Forelimb muscle (tissue), 1 donor: ENCODE measurements around the gene CRB1. TPM values are rescaled to one million over a fixed set of nuclear protein-coding genes. Genes with fewer than 3 reads are reported as not detected.
"Not testable (repeated sequence)": the region's sequence is repeated elsewhere in the genome, so short reads cannot be mapped to it uniquely, and the experiment has no call there.

ENCODE experiments used
- DNase-seq: peaks from one replicate; pipeline ENCODE4 v3.0.0-alpha.2; 2013; ENCODE audit warnings: low read depth
- polyA plus RNA-seq: library from polyadenylated mRNA; unstranded; fragments of 120-200 nt; gene quantifications from one replicate; pipeline ENCODE4 v1.2.1, GENCODE V29; 2013; ENCODE audit not compliant: insufficient read length

Gene CRB1
- polyA plus RNA-seq, 1 donor = 0.39 TPM

DNA sequence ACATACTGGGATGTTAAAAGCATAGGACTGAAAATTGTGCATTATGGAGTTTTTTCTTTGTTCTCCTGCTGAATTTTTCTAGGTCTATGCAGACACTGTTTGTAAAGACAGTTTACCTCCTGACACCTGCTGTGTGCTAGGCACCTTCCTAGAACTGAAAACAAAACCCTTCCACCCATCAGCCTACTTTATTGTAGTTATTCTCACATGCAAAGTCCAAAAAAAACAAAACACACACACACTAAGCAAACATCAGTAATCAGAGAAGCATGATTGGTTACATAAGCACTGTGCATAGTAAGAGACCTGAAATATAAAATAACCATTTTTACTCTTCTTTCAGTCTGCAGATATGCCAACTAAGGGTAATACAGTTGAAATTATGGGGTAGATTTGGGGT lies 195.1 kb downstream of the CRB1 start:
- no peak for DNase-seq

DNA sequence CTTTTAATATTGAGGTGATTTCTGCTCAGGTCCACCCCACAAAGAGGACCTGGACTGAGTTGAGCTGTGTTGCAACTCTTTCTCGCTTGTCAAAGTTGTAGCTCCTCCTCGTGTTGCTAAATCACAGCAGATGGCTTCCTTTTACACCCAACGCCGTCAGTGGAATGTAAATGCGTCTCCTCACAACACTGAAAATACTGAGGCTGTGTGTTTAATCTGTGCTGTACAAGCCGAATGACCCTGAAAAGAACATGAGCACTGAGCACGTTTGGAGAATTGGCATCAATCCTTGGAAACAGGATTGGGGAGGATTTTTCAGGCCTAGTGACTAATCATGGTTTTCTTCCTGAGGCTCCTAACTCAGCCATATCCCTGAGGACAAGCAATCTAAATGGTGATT lies 196.0 kb downstream of the CRB1 start:
- DNase-seq = peak; percentile 80

DNA sequence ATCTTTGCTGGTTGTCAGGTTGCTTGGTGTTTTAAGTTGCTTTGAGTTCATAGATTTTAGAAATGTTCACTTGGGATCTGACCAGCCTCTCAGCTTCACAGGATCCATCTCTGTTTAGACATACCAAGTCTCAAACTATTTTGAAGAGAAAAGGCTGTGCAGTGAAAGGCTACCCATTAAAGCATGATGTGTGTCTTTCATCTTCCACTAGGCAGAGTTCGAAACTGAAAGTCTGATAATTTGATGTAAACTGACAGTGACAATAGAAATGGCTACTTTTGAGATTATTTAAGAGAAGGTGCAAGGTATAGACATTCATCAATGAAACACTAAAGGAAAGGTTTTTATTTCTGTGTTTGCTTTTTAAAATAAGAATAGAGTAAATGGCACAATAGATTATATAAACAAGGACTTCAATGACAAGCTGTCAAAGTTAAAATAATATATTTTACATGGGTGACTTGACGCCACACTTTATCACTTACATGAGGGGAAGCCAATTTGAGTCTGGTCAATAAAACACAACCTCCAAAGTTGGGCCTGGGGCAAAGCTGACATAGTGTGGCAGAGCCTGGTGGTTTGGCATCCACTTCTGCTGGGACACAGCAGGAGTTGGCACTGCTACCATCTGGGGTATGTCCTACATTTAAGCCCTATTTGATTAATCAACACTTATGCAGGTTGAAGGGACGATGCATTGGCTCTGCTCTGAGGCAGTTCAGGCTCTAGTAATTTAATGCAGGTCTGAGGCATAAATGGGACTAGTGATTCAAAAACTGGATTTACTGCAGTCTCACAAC lies 197.7 kb downstream of the CRB1 start:
- no peak for DNase-seq

DNA sequence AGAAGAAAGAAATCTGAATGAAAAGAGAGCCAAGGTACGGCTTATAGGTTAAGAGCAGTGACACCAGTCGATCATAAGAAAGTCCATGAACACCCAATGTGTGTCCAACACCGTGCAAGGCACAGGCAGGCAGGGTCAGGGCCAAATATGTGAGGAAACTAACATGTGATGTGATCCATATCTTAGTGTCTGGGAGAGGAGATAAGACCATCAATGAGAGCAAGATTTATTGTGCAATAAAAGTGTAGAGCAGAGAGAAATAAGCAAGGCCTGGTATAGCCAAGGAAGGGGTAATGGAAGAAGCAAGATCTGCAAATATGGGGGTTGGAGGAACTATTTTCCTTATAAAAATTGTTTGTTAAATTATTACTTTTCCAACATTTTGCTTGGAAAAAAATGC lies 198.8 kb downstream of the CRB1 start:
- no peak for DNase-seq

DNA sequence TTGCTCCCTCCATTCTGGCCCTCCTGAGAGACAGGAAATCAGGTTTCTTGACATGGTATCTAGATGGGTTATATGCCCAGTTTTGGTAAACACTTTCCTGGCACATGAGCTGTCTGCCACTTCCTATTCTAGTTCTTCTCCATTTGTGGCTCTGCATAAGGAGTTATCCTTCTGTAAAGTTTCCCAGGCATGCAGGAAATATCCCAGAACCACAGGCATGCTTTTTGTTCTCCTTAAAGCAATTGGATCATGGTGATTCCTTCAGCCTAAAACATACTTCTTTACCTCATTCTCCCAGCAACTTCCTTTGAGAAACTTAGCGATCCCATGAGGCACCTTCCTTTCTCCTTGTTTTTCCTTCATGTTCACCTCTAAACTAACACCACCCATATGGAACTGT lies 199.8 kb downstream of the CRB1 start:
- DNase-seq = no peak

DNA sequence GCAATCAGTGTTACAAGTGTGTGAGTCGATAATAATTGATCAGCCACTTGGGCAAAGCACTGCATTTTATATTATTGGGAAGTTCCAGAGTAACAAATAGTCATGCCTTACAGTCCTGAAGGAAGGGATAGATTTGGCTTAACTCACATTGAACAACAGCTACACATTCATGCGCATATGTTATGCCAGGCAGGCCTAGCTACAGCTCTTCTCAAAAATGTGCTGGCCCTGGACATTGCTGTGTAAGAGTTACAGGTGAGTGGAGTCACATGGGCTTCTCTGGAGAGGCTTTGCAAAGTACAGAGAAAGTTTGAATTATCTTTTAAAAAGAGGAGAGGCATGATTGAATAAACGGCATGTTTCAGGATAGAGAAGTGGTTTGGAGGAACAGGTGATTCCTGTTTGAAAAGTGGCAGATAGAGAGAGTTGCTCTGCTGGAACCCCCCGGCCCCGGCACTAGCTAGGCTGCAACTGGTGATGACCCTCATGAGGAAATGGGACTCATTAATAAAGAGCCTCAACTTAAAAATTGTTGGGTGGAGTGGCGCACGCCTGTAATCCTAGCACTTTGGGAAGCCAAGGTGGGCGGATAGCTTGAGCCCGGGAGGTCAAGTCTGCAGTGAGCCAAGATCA lies 200.6 kb downstream of the CRB1 start:
- no peak for DNase-seq

DNA sequence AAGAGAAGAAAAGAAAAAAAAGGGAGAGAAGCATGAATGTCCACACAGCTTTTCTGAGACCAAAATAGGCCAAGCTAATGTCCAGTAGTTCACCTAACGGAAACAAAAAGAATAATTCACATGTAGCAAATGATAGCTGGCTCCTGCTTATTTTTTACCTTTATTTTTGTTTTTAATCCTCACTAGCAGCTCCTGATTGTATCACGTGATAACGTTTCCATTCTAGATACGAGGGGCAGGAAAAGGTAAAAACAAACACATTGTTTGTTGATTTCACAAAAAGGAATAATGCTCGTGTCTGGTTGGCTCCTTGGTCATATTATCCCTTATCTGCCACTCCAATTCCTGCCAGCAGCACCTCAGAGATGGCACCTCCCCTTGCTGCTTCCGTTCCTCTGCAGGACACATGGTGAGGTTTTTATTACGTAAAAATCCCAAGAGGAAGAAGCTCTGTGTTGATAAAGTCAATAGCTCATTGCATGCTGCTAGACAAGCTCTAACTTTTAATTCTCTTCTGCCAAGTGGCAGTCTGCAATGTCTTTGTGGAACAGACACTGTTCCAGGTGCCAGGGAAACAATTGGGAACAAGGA lies 201.7 kb downstream of the CRB1 start:
- no peak for DNase-seq

DNA sequence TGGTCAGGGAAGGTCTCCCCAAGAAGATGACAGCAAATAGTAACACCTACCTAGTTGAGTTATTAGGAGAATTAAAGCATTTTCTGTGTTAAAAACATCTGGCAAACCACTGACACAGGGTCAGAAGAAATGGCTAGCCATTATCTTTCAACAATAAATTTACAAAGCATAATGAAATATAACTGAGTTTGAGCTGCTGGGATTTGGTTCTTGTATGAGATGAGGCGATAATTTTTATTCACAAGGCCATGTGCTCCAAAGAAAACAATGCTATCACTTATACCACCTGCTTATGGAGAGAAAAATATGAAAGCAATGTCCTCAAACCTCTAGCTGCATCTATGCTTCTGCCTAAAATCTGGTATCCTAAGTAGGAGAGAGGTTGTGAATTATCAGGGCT lies 202.3 kb downstream of the CRB1 start:
- DNase-seq = no peak

DNA sequence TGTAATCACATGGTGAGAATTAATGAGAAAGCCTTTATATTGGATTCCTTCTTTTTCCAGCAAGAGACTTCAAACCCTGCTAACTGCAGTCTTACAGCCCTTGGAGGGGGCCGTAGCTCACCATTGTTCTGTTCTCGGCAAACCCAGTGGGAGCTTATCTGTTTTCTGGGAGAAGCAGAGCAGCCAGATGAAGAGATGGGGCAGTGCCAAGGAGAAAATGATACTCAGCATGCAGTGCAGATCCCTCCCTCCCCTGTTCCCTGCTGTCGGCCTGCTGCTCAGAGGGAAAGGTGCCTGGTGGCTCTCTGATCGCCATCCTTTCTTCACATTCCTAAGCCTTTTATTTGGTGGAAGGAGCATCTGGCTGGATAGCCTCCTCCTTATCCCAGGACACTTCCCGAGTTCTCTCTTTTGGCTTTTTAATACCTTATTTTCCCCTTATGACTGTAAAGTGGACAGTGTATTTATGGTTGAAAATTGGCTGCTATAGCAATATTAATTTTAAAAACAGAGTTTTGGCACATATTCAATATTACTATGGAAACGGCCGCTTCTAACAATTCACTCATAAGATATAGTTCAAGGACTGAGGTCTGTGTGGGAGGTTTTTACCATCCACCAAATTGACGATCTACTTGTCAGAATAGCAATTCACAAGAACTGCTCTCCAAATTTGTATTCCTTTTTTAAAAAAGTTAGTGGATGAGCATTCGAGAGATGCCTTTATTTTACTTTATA lies 203.4 kb downstream of the CRB1 start:
- DNase-seq = no peak

DNA sequence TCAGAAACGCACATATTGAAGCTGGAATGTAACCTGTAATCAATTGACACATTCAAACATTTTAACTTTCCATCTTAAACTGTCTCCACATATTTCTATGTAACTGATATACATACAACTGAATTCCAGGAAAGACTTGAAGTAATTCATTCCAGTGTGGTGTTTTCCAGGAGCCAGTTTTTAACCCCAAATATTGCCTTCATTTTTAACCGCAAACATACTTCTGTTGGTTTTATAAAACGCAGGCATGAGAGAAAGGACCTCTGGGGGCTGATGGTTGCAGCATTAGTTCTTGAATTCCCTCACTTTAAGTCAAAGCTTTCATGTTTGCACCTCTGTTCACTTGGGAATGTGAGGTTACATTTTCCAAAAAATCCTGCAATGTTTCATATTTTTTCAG lies 204.1 kb downstream of the CRB1 start:
- DNase-seq = no peak

DNA sequence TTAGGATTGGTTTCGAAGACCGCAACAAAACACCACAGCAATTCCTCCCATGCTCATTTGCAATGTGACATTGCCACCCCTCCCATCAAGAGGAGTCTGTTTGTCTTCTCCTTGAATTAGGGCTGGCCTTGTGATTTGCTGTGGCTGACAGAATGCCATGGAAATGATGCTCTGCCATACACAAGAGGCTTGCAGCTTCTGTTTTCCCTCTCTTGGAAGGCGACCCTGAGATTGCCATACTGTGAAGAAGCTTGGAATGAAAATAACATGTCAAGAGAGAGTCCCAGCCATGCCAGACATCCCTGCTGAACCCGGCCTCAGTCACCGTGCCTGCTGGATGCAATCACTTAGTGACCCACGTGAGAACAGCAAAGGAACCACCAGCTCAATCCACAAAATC lies 212.4 kb downstream of the CRB1 start:
- DNase-seq = no peak

DNA sequence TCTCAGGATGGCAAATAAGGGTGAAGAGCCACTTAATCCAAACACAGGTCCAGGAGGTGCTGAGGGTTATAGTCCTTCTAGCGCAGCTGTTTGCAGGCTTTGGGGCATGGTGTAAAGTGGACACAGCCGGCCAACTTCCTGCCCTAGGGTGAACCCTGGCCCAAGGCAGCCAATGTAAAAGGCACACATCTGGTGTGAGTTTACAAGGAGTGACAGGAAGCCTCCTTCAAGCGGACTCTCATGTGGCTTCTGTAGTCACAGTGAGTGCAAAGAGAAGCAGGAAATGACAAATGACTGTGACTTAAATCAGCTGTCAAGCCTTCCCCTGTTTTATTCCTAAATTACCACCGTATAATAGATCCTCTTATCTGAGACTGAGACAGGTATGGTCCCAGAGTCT lies 213.0 kb downstream of the CRB1 start:
- no peak for DNase-seq

DNA sequence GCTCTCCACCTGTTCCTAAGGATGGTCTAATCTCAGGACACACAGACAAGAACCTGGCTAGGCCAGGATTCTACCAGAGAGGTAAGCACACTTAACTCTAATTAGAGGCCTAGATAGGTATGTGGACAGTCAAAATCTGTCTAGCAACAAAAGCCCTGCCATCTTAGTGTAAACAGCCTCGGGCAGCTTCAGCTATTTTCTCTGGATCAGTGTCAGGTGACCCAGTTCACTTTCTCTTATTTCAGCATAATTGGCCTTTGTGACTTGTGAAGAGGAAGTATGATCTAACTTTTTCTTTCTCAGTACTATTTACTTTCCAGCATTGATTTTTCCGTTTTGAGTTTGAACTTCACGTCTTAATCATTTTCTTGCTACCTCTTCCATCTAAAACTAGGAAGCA lies 217.7 kb downstream of the CRB1 start:
- DNase-seq = no peak

DNA sequence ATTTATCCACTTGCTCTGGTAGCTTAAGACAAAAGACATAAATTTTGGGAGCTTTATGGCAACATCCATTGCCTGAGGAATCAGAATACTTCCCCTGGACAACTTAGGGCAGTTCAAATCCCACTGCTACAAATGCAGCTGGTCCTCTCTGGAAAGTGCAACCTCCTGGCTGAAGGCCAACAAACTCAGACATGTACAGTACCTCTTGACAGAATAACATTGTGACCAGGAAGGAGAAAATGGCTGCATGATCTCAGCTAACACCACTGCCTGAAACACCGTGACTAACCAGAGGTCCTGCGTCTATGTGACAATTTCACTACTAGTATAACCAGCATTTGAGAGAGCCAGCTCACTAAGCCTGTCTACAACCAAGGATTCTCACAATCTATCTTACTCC lies 218.9 kb downstream of the CRB1 start:
- DNase-seq = no peak

DNA sequence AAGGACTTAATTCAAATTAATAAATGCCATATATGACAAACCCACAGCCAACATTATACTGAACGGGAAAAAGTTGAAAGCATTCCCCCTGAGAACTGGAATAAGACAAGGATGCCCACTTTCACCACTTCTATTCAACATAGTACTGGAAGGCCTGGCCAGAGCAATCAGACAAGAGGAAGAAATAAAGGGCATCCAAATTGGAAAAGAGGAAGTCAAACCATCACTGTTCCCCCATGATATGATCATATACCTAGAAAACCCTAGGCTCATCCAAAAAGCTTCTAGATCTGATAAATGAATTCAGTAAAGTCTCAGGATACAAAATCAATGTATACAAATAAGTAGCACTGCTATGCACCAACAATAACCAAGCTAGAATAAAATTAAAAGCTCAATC lies 223.5 kb downstream of the CRB1 start:
- not testable (repeated sequence) for DNase-seq

DNA sequence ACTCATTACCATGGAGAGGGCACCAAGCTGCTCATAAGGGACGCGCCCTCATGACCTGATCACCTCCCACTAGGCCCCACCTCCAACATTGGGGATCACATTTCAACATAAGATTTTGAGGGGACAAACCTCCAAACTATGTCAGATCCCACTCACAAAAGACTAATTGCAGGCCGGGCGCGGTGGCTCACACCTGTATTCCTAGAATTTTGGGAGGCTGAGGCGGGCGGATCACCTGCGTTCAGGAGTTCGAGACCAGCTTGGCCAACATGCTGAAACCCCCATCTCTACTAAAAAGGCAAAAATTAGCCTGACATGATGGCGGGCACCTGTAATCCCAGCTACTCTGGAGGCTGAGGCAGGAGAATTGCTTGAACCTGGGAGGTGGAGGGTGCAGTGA lies 228.7 kb downstream of the CRB1 start:
- DNase-seq = no peak

DNA sequence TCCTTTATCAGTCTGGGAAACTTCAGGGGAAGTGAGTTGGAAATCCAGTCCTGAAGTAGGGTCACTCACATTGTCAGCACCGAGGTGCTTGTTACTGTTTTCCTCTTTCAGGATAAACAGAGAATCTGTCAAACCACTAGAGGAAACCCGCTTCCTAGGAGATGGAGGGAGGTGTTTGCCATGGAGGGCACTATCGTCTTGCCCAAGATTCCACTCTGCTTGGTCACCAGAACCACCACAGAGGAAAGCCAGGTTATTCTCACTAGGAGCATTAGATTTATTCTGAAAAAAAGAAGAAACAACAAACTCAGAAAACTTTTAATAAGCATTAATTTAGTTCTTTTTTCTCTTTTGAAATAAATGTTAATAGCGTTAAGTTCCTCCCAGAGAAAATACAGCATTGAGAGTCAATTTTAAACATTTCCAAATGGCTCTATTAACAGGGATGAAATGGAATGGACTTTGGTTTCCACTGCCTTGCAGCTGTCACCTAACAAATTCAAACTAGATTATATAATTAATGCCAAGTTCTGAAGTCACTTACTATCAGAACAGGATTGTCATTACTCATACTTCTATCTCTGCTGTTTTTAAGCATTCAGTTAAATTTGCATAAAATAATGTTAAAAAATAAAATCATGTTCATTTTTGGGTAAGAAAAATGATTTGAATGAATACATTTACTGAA lies 242.8 kb downstream of the CRB1 start:
- no peak for DNase-seq

DNA sequence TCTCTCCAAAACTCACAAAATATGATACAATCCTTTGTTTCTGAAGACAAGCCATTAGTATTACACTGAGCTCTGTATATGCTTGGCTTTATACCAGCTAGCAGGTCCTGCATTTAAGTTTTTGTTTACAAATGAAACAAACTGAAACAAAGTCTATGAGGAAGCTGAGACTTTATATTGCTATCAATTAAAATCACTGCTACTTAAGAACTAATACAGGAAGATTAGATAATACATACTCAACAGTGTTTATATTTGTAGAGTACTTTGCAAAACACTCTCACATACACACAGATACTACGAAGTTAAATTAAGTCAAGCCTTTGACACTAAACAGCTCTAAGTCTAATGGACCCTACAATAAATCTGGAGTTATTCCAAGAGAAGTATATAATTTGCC lies 247.4 kb downstream of the CRB1 start:
- no peak for DNase-seq

DNA sequence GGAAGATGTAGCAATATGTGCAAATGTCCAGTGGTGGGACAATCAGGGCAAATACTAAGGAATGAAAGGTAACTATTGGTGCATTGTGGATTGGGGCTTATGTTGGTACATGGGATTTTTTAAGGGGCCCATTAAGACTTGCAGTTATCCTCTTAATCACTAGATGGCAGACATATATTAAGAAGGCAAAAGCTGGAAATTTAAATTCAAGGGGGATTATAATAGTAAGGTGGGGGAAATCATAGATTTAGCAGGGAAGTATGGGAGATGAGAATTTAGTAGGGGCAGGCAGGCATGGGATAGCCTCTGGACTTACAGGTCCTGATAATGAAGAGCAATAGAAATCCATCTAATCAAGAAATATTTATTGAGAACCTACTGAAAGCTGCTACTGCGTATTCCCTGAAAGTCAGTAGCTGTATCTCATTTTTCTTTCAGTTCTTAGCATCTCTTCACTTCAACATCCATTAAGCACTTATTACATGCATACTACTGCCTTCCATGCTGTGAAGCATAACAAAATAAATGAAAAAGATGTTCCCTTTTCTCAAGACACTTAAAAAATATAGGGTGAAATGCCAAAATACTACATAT lies 251.8 kb downstream of the CRB1 start:
- no peak for DNase-seq

DNA sequence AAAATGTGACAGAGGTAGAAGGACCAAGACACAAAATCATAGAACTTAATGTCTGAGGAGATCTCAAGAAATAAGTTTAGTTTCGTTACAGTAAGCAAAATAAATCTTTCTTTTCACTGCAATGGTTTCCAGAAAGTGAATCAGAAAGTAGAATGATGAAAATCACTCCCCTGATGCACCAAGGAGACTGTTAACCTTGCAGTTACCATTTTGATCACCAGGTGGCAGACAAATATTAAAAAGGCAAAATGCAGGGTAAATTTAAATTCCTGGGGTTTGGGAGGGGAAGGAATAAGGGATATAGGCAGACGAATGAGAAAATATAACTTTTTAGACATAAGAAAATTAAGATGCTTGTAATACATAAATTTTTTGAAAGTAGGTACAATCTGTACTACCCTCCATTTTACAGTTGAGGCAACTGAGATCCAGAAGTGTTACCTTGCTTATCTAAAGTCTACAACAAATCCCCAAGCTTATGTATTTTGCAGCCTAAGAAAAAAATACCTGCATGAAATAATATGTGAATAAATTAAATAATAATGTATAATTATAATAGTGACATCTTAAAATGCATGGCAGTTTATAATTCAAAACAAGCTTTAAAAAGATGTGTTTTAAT lies 253.2 kb downstream of the CRB1 start:
- no peak for DNase-seq

DNA sequence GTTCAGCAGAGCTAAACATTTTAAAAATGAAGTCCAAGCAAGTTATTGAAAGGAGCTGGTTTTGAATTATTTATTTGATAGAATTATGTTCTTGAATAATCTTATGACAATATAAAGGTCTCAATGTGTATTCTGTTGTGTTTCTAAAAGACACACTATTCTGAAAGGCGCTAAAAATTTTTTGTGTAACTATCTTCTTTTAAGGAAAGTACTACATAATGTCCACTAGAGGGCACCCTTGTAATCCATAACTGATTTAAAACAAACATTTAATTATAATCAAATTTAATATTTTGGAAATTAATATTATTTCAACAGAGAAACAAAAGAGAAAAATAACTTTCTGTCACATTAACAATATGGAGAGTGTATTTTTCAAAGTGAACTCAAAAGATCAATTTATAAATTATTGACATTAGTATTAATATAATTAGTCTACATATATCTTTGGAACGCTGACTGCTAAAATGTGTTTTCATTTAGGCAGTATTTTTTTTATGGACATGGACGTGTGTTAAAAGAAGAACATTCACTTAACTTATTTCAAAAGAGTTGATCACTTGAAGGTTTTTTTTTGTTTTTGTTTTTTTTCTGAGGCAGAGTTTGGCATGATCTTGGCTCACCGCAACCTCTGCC lies 258.8 kb downstream of the CRB1 start:
- DNase-seq = peak; percentile 6
